HG03469 (cell line): ENCODE data around the gene RAPH1.
"Not testable (repeated sequence)": the region's sequence is repeated elsewhere in the genome, so short reads cannot be mapped to it uniquely, and the experiment has no call there.

ENCODE experiments used
- ATAC-seq: cut with Tn5 transposase; IDR thresholded peaks from one replicate; pipeline ENCODE4 v1.9.1; 2021; ENCODE audit warnings: mild to moderate bottlenecking, moderate library complexity, moderate number of reproducible peaks; ENCODE audit not compliant: unreplicated experiment

Gene RAPH1

GRCh38 chr2:203376173-203376572 is 158.9 kb downstream of the RAPH1 start:
- no peak for ATAC-seq

DNA sequence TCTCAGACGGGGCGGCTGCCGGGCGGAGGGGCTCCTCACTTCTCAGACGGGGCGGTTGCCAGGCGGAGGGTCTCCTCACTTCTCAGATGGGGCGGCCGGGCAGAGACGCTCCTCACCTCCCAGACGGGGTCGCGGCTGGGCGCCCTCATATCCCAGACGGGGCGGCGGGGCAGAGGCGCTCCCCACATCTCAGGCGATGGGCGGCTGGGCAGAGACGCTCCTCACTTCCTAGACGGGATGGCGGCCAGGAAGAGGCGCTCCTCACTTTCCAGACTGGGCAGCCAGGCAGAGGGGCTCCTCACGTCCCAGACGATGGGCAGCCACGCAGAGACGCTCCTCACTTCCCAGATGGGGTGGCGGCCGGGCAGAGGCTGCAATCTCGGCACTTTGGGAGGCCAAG is 162.4 kb downstream of the RAPH1 start:
- not testable (repeated sequence) for ATAC-seq

GRCh38 chr2:203366639-203367466 is 168.2 kb downstream of the RAPH1 start:
- ATAC-seq, result no peak

DNA sequence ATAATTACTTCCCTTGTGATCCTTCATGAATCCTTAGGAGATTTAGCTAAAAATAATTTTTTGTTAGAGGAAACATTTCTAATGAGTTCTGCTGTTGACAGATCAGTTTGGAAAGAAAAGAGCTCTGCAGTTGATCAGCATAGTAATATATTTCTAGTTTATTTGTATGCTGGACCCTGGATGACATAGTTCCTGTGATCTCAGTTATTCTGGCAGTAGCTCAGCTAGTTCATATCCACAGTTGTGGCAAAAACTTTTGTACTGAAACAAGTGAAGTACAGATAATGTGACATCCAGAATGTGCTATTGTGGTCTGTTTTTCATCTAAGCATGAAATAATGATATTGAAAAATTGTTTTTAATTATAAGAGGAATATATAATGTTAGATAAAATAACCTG is 173.2 kb downstream of the RAPH1 start:
- no peak for ATAC-seq

- ATAC-seq, result no peak
Measured at GRCh38 chr2:203361495-203361894, 173.6 kb downstream of the RAPH1 start.

DNA sequence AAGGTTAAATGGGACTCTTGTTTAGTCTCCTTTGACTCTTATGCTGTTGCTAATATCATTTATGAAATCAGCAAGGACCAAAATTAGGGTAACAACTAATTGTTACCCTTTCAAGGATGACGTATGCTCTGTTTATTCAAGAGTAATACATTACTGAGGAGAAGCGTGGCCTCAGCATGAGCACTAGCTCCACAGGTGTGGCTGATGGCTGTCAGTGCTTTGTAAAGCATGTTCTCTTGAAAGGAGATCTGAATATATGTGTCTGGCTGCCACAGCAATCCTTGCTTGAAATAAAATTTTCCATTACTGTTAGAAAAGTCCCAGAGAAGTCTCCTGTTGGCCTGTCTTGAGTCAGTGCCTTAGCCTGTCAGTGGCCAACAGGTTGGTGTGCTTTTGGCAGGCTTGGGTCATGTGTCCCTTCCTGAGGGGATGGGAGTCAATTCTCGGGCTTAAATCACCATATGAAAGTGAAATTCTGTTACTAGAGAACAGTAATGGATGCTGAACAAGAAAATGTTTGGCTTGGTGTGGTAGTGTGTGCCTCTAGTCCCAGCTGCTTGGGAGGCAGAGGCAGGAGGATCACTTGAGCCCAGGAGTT is 174.2 kb downstream of the RAPH1 start:
- no peak for ATAC-seq

DNA sequence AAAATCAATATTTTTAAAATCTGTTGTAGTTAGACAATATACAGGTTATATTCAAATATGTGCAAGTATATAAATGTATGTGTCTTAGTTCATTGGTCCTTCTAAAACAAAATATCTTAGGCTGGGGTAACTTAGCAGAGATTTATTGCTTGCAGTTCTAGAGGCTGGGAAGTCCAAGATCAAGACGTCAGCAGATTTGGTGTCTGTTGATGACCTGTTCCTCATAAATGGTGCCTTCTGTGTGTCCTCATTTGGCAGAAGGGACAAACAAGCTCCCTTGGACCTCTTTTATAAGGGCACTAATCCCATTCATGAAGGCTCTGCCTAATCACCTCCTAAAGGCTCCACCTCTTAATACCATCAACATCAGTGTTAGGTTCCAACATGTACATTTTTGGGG is 175.7 kb downstream of the RAPH1 start:
- ATAC-seq, result no peak

- no peak for ATAC-seq
Measured at GRCh38 chr2:203354966-203355365, 180.1 kb downstream of the RAPH1 start.

DNA sequence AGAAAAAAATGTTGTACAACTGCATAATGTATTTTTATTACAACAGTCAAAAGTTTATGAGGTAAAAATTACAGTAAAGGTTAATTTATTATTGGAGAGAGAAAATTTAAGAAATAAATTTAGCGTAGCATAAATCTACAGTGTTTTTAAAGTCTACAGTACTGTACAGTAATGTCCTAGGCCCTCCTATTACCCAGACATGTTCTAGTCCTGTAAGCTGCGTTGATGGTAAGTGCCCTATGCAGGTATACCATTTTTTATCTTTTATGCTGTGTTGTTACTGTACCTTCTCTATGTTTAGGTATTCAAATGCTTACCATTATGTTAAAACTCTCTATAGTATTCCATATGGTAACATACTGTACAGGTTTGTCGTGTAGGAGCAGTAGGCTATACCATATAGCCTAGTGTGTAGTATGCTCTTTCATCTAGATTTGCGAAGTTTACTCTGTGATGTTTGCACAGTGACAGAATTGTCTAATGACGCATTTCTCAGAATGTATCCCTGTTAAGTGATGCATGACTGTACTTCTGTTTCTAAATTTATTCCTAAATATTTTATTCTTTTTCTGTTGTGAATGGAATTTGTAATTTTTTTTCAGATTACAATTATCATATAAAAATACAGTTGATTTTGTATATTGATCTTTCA is 182.4 kb downstream of the RAPH1 start:
- ATAC-seq, result no peak

DNA sequence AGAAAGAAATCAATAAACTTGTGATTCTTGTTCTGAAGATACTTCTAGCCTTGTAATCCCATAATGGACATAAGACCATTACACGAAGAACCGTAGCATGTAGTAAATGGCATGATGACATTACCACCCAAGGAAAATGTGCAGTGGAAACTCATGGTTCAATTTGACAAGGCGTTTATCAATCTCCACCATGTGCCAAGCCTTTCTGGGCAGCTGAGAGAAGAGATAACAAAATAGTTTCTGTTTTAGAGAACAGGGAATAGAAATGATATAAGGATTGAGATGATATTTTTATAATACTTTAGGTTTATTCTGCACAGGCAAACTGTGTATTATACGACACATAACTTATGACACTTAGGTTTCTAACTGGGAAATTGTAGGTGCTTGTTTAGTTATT is 187.7 kb downstream of the RAPH1 start:
- ATAC-seq, result no peak

DNA sequence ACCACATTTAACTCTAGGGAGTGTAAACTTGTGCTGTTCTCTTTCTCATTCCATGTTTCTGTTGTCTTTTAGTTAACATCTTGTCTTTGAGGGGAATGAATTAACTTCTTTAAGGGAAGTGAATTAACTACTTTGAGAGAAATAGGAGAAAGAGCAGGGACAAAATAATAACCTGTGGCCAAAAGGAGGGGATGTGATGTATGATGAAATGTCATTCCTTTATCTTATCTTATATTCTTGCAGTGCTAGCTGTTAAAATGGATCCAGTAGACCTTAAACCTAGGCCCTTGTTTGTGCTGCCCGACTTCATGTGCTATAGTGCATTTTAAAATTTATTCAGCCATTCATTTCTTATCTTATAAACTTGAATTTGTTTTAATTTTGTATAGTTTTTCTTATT is 188.5 kb downstream of the RAPH1 start:
- ATAC-seq, result no peak

- no peak for ATAC-seq
Measured at GRCh38 chr2:203344667-203345066, 190.4 kb downstream of the RAPH1 start.
